ENCODE data around the gene FRY.

DNA sequence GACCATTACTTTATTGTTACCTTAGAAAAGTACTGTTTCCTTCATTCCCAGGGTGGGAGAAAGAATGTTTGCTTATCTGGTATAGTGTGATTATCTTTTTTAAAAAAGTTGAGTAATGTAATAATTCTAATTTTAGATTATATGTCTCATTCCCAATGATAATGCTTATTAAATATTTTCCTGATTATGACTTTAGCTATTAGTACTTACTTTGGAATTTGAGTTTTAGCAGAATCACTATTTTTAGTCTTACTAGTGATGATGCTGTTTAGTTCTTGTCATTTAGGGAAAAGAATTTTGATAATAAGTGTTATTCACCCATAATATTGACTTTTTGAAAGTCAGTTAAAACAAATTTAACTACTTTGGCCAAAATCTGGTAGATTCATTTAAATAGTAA is 95.2 kb downstream of the FRY start:
- TF ChIP-seq, protein P1, sequence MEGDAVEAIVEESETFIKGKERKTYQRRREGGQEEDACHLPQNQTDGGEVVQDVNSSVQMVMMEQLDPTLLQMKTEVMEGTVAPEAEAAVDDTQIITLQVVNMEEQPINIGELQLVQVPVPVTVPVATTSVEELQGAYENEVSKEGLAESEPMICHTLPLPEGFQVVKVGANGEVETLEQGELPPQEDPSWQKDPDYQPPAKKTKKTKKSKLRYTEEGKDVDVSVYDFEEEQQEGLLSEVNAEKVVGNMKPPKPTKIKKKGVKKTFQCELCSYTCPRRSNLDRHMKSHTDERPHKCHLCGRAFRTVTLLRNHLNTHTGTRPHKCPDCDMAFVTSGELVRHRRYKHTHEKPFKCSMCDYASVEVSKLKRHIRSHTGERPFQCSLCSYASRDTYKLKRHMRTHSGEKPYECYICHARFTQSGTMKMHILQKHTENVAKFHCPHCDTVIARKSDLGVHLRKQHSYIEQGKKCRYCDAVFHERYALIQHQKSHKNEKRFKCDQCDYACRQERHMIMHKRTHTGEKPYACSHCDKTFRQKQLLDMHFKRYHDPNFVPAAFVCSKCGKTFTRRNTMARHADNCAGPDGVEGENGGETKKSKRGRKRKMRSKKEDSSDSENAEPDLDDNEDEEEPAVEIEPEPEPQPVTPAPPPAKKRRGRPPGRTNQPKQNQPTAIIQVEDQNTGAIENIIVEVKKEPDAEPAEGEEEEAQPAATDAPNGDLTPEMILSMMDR (conservative IDR thresholded peaks at IDR 0.05; ENCODE audit: low read length), result no peak
- TF ChIP-seq EZH2phosphoT487 (IDR thresholded peaks at IDR 0.05; ENCODE audit: borderline replicate concordance), result no peak
